GM12872 (cell line): ENCODE data around the gene ANKRA2.

Experiments used
- TF ChIP-seq, protein P1 (sequence below): IDR thresholded peaks from 3 replicates; pipeline ENCODE4 v1.5.1; 2011; ENCODE audit warnings: low read depth, mild to moderate bottlenecking, low read length, moderate library complexity; ENCODE audit not compliant: insufficient read depth

ANKRA2 gene

DNA sequence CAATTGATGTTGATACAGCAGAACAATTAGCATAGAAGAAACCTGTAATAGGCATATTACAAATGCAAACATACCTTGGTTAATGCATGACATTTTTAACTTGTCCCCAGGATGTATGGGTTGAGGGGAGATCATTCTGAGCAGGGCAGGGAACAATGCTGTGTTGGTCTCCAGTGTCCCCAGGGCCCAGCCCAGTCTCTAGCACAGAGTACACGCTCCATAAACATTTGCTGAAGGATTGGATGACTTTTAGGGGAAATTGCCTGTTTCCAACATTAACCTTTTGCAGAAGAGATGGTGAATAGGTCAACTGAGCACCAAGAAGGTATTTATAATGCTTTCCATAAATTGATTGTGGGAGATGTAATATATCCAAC is 20.0 kb downstream of the ANKRA2 start:
- TF ChIP-seq, protein P1, sequence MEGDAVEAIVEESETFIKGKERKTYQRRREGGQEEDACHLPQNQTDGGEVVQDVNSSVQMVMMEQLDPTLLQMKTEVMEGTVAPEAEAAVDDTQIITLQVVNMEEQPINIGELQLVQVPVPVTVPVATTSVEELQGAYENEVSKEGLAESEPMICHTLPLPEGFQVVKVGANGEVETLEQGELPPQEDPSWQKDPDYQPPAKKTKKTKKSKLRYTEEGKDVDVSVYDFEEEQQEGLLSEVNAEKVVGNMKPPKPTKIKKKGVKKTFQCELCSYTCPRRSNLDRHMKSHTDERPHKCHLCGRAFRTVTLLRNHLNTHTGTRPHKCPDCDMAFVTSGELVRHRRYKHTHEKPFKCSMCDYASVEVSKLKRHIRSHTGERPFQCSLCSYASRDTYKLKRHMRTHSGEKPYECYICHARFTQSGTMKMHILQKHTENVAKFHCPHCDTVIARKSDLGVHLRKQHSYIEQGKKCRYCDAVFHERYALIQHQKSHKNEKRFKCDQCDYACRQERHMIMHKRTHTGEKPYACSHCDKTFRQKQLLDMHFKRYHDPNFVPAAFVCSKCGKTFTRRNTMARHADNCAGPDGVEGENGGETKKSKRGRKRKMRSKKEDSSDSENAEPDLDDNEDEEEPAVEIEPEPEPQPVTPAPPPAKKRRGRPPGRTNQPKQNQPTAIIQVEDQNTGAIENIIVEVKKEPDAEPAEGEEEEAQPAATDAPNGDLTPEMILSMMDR, result no peak

DNA sequence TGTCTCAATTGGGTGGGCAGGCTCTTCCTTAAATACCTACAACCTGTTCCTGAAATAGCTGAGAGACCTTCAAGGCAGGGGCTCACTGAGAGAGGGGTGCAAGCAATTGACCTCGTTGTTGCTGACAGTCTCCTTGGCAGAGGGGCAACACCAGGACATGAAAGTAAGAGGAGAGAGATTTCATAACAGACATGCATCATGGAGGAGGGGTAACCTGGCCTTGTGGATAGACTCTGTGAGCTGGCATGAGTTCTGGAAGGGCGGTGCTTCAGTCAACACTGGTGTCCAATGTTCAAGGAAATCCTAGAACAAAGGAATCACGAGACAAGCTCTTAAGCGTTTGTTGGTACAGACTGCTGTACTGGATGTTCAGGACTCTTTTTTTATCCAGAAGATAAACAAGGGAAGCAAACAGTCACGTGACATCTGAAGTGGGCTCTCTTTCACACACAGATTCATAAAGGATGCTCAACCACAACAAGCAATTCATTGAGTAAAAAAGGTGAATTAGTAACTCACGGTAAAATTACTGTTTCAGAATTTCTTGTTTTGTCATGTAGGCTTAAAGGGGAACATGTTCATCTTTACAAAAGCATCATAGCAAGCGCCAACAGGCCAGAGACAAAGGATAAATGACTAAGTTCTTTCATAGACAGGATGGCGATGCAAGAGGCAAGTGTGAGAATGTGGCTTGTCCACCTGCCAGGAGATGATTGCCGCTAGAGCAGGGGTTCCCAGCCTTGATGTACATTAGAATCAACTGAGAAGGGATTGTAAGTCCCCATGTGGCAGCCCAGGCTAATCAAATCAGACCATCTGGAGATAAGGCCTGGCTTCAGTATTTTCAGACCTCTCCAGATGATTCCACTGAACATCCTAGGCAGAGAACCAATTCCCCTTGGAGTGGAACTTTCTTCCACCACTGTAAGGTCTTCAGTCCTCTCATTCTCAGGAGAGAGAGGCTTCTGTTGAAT is 20.7 kb downstream of the ANKRA2 start:
- TF ChIP-seq, protein P1, result no peak

DNA sequence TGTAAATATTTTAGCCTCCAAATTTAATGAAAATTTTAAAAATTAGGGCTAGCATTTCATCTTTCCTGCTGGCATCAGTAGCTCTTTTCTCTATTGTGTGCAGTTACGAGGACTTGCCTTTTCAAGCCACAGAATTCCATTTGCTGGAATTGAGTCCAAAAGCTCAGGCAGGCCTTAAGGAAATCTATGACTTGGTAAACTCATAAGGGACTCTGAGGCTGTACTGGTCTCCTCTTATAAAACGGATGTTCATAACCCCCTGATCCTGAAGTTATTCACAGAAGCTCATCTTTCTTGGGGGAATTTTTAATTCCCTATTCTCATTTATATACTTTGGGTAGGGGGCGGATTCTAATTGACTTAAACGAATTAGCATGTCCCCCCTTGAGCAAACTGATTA is 23.4 kb downstream of the ANKRA2 start:
- TF ChIP-seq, protein P1, result no peak

DNA sequence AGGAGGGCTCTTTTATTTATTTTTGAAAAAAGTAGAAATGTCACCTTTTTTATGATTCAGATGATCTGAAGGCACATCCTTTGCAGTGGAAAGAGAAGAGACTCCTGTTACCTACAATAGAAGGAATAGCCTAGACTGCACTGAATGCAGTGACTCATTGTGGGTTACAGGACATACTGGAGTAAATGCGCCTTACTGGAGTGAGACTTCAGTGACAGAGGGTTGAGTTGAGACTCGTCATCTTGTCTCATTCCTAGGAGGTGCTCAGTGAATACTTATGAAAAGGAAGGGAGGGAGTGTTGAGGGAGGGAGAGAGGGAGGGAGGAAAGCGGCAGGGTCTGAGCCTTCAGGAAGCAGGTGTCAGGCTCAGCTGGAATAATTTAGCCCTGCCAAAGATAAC is 25.2 kb downstream of the ANKRA2 start:
- TF ChIP-seq, protein P1, result no peak

DNA sequence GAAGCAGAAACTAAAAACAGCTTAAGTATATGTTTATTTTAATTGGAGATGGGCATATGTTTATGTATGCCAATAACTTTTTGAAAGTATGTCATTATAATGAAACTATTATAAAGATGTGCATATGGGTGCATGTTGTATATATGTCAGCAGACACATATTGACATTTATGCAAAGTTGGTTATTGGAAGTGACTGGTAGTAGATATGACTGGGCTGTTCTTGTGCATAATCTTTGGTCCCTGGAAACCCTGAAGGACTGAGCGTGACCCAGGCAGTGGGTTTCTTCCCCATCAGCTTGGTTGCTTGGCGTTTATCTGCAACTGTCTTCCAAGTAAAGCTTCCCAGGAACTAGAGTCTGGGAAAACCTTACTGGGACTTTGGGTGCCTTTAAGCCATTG is 25.7 kb downstream of the ANKRA2 start:
- TF ChIP-seq, protein P1, result no peak

DNA sequence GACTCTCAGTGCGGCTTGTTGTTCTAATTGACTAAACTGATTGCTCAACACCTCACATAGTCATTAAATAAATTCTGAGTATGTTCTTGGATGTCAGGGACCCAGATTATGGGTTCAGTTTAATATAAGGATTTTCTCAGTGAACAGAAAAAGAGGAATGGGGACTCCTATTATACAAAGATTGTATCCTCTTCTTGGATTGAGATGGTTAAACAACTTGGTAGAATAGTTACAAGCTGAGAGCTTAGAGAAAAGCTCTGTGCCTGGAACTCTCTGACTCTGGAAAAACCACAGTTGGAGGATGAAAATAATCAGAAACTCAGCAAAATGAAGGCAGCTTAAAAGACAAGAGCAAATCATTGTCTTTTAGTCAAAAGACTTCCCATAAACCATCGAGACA is 30.5 kb downstream of the ANKRA2 start:
- TF ChIP-seq, protein P1, result no peak

DNA sequence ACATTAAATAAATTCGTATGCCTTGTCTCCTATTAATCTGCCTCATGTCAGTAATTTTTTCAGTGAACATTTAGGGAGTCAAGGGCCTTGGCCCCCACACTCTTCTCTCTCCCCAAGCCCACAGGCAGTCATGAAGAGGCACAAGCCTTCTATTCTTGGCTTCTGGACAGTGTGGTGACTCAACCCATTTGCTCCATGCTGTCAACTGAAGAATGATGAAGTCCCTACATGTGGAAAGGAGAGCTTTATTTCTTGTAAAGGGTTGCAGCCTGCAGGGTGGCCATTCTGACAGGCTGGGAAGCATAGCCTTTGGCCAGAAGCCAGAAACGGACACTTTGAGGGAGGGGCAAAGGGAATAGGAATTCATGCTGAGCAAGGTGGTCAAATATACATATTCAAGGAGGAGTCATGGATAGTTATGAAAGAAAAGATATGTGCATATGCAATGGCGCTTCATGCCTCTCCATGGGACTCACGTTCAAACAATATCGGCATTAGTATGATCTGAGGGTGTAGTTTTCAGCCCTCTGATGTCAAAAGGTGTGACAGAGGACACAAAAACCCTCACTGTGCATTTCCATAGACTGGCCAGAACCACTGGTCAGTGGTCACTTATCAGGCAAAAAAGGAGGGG is 31.3 kb downstream of the ANKRA2 start:
- TF ChIP-seq, protein P1, result no peak
